Measurements from ENCODE around the gene DPPA4.

DNA sequence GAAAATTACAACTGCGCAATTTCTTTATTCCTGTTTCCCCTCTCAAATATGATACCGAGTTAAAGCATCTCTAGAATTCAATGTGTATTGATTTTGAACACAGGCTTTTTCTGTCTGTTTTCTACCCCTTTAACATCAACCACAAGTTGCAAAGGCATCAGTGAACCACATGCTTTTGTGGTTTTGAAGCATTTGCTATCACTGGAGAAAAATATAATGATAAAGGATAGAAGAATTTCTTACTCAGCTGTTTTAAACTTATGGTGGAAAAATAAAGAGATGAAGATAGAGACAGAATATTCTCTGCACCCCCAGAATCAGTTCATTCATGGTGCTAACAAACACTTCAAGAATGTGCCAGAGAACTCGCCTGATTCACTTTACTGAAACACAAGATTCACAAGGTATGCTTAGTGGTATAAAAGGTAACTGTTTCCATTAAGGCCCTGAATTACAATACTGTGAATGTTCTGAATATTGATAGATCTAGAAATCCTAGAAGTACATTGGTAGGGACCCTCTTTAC, 9.5 kb upstream of the DPPA4 start:
- TF ChIP-seq, protein P1, sequence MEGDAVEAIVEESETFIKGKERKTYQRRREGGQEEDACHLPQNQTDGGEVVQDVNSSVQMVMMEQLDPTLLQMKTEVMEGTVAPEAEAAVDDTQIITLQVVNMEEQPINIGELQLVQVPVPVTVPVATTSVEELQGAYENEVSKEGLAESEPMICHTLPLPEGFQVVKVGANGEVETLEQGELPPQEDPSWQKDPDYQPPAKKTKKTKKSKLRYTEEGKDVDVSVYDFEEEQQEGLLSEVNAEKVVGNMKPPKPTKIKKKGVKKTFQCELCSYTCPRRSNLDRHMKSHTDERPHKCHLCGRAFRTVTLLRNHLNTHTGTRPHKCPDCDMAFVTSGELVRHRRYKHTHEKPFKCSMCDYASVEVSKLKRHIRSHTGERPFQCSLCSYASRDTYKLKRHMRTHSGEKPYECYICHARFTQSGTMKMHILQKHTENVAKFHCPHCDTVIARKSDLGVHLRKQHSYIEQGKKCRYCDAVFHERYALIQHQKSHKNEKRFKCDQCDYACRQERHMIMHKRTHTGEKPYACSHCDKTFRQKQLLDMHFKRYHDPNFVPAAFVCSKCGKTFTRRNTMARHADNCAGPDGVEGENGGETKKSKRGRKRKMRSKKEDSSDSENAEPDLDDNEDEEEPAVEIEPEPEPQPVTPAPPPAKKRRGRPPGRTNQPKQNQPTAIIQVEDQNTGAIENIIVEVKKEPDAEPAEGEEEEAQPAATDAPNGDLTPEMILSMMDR (IDR thresholded peaks at IDR 0.05): no peak
- no peak for TF ChIP-seq POLR2A (IDR thresholded peaks at IDR 0.05)
